ENCODE measurements around the gene VTN. TPM values are rescaled to one million over a fixed set of nuclear protein-coding genes. Genes with fewer than 3 reads are reported as not detected.

VTN gene
- total and polyA plus RNA-seq, 2 experiments from 2014 or later: 0.16 TPM; not detected in 1

DNA sequence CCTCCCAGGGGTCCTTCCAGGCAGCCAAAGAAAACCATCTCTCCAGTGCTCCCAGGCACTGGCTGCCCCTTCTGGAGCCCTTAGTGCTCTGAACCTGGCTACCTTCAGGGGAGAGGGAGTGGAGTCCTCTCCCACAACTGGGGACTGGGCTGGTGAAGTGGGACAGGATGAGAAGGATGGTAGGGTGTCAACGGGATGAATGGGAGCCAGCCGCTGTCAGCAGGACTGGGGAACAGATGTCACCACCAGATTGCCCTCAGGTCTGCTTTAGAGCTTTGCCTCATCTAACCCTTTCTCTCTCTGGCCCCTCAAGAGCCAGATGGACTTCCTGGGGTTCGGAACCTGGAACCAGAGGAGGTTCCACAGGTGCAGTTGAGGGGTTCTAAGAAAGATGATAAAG, 4.6 kb downstream of the VTN start:
- H3K27ac Mint-ChIP-seq: no peak overlapping the region

More for the DNA sequence above, 4.6 kb downstream of the VTN start:
- Histone ChIP-seq H4K20me1 (replicated peaks; ENCODE audit: insufficient read depth) (no peaks in the 10 kb centered on the region; the same call in 1 of the 2 replicates), H3K27me3 (ENCODE audit: insufficient read depth) (no peaks in the 10 kb centered on the region), H2AFZ (no peak overlapping the region), H3F3A (replicated peaks; ENCODE audit: low read depth) (no peaks in the 10 kb centered on the region; the same call in 1 of the 2 replicates), H3K4me1 (ENCODE audit: insufficient read depth) (peaks cover 2% of the 10 kb centered on the region; the same call in 1 of the 2 replicates), H3K36me3 (ENCODE audit: insufficient read depth) (peaks cover 8% of the 10 kb centered on the region; the same call in 1 of the 2 replicates), H3K4me2 (no peak overlapping the region), H3K79me2 (replicated peaks; ENCODE audit: insufficient read depth) (no peaks in the 10 kb centered on the region), H3K9me2 (ENCODE audit: insufficient read depth) (no peaks in the 10 kb centered on the region), H3K4me3 (no peak overlapping the region), H3K27ac (ENCODE audit: low read depth) (no peak overlapping the region)
- H3K27me3 Mint-ChIP-seq (ENCODE audit: insufficient read depth, low read depth, poor library complexity): peaks cover 11% of the 10 kb centered on the region
- H3K36me3 Mint-ChIP-seq (ENCODE audit: low read depth): peaks cover 19% of the 10 kb centered on the region
- peaks cover 10% of the 10 kb centered on the region for H3K4me1 Mint-ChIP-seq
- H3K9me3 Mint-ChIP-seq: no peaks in the 10 kb centered on the region
- H3K4me3 Mint-ChIP-seq: no peak overlapping the region
- ATAC-seq: no peak
- TF ChIP-seq POLR2AphosphoS5 (IDR thresholded peaks at IDR 0.05; ENCODE audit: low read depth): no peak
- no peak for TF ChIP-seq CREB1 (CRISPR knock-in tag; IDR thresholded peaks at IDR 0.05; ENCODE audit: low read depth)
- TF ChIP-seq, protein P1, sequence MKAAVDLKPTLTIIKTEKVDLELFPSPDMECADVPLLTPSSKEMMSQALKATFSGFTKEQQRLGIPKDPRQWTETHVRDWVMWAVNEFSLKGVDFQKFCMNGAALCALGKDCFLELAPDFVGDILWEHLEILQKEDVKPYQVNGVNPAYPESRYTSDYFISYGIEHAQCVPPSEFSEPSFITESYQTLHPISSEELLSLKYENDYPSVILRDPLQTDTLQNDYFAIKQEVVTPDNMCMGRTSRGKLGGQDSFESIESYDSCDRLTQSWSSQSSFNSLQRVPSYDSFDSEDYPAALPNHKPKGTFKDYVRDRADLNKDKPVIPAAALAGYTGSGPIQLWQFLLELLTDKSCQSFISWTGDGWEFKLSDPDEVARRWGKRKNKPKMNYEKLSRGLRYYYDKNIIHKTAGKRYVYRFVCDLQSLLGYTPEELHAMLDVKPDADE (IDR thresholded peaks at IDR 0.05): no peak
- no peak for TF ChIP-seq EZH2phosphoT487 (IDR thresholded peaks at IDR 0.05; ENCODE audit: unreplicated experiment)
- no peak for TF ChIP-seq STAT1 (IDR thresholded peaks at IDR 0.05; ENCODE audit: unreplicated experiment)
- no peak for TF ChIP-seq ZNF114 (CRISPR knock-in tag; IDR thresholded peaks at IDR 0.05)
- TF ChIP-seq JUNB (IDR thresholded peaks at IDR 0.05; ENCODE audit: unreplicated experiment): no peak
- no peak for TF ChIP-seq NANOG (IDR thresholded peaks at IDR 0.05; ENCODE audit: borderline replicate concordance)
- TF ChIP-seq ZNF331 (CRISPR knock-in tag; IDR thresholded peaks at IDR 0.05; ENCODE audit: low read depth): no peak
- TF ChIP-seq ZNF462 (CRISPR knock-in tag; IDR thresholded peaks at IDR 0.05): no peak
- TF ChIP-seq CTCF (conservative IDR thresholded peaks at IDR 0.05; ENCODE audit: low read depth in 2 of 2): no peak
- no peak for TF ChIP-seq REST (IDR thresholded peaks at IDR 0.05; ENCODE audit: unreplicated experiment)
- TF ChIP-seq EZH2 (IDR thresholded peaks at IDR 0.05; ENCODE audit: low read depth, unreplicated experiment): no peak
- DNase-seq (ENCODE audit: low spot score): no peak

All from GM23338 (cell line).